Hepatocyte (in vitro differentiated cells): ENCODE measurements around the gene MAB21L1.

Experiments used
- EZH2 ChIP-seq: fragments of 200-600 bp; sonication (generic); IDR thresholded peaks from 2 replicates; pipeline ENCODE4 v1.6.1; 2016; ENCODE audit warnings: antibody characterized with exemption, mild to moderate bottlenecking, borderline replicate concordance
- TF ChIP-seq, protein P1 (sequence below): fragments of 200-600 bp; sonication (generic); IDR thresholded peaks from 2 replicates; pipeline ENCODE4 v1.5.1; 2016; ENCODE audit warnings: antibody characterized with exemption, mild to moderate bottlenecking; ENCODE audit not compliant: poor library complexity

DNA sequence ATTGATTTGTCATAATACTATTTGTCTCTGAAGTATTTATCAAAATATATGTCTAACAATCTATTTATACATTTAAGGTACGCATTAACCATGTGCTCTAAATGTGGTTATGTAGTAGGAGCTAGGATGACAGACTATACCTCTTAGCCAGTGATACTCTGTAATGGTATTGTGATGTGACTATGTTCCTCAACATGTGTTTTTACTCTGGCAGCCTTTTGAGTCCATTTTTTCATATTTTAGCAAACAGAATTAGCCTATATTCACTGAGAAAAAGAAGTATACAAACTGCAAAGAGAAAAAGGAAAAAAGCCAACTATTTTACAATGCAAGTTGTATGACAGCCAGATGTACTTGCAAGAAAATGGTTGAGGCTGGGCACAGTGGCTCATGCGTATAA, 26.7 kb downstream of the MAB21L1 start:
- no peak for TF ChIP-seq EZH2
- TF ChIP-seq, protein P1, sequence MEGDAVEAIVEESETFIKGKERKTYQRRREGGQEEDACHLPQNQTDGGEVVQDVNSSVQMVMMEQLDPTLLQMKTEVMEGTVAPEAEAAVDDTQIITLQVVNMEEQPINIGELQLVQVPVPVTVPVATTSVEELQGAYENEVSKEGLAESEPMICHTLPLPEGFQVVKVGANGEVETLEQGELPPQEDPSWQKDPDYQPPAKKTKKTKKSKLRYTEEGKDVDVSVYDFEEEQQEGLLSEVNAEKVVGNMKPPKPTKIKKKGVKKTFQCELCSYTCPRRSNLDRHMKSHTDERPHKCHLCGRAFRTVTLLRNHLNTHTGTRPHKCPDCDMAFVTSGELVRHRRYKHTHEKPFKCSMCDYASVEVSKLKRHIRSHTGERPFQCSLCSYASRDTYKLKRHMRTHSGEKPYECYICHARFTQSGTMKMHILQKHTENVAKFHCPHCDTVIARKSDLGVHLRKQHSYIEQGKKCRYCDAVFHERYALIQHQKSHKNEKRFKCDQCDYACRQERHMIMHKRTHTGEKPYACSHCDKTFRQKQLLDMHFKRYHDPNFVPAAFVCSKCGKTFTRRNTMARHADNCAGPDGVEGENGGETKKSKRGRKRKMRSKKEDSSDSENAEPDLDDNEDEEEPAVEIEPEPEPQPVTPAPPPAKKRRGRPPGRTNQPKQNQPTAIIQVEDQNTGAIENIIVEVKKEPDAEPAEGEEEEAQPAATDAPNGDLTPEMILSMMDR, result no peak
